ENCODE measurements around the gene SULT2B1.
"Not testable (repeated sequence)": the region's sequence is repeated elsewhere in the genome, so short reads cannot be mapped to it uniquely, and the experiment has no call there.

The SULT2B1 gene

GRCh38 chr19:48561412-48561811 lies 9.4 kb downstream of the SULT2B1 start:
- DNase-seq: no peak

DNA sequence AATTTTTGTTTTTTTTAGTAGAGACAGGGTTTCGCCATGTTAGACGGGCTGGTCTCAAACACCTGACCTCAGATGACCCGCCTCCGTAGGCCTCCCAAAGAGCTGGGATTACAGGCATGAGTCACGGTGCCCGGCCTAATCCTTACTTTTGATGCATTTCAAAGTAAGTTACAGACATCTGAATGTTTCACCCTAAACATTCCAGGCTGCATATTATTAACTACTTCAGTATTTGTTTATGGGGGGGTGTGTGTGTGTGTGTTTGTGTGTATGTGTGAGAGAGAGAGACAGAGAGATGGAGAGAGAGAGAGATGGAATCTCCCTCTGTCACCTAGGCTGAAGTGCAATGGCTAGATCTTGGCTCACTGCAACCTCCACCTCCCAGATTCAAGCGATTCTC lies 13.1 kb downstream of the SULT2B1 start:
- no peak for DNase-seq

DNA sequence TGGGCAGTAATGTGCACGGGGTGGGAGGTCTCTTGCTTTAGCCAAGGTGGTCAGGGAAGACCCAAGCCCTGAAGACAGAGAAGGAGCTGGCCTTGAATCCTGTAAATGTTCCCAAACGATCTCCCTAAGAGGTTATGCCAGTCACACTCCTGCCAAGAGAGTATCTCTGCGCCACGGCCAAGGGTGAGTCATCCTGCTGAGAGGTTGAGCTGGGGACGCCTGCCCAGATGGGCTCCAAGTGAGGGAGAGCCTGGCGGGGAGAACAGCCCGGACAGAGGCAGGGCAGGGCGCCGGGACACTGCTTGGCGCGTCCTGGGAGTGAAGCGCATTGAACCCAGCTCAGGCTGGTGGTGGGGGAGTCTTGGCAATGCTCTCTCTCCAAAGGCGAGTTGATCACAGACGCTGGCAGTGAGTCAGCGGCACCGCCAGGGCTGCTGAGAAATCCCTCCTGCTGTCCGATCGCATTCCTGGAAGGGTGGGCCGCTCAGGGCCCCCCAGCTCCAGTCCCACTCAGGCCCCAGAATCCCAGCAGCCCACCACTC lies 16.4 kb downstream of the SULT2B1 start:
- no peak for DNase-seq

DNA sequence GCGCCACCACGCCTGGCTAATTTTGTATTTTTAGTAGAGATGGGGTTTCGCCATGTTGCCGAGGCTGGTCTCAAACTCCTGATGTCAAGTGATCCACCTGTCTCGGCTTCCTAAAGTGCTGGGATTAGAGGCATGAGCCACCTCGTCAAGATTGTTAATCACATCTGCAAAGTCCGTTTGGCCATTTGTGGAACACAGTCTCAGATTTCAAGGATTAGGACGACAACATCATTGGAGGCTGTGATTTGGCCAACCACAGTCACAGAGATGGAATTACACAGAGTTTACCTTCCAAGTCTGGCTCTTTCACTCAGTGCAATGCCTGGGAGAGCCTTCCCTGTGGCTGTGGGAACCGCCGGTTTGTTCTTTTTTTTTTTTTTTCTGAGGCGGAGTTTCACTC lies 17.8 kb downstream of the SULT2B1 start:
- no peak for DNase-seq

DNA sequence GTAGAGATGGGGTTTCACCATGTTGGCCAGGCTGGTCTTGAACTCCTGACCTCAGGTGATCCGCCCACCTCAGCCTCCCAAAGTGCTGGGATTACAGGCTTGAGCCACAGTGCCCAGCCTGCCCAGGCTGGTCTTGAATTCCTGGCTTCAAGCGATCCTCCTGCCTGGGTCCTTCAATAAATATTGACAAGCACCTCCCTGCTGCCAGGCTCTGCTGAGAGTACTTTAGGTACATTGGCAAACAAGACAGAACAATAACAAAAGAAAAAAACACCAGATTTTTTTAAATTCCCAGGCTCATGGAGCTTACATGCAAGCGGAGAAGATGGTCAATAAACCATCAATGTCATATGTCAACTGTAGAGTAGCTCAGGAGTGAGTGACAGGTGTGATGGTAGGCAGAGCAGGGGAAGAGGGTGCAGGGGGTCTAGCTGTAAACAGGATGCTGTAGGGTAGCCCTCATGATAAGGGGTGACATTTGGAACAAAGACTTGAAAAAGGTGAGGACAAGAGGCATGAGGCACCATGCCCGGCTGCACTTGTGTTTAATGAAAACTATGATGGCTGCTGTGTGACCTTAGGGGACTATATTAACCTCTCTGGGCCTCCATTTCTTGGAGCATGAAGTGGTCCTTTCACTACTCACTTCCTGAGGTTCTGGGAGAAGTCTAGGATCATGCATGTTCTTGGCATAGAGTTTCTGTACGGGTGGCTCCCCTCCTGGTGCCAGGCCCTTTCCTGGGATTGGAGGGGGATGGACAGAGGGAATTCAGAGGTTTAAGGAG lies 19.6 kb downstream of the SULT2B1 start:
- DNase-seq: no peak

GRCh38 chr19:48573163-48573505 lies 21.2 kb downstream of the SULT2B1 start:
- DNase-seq: no peak

DNA sequence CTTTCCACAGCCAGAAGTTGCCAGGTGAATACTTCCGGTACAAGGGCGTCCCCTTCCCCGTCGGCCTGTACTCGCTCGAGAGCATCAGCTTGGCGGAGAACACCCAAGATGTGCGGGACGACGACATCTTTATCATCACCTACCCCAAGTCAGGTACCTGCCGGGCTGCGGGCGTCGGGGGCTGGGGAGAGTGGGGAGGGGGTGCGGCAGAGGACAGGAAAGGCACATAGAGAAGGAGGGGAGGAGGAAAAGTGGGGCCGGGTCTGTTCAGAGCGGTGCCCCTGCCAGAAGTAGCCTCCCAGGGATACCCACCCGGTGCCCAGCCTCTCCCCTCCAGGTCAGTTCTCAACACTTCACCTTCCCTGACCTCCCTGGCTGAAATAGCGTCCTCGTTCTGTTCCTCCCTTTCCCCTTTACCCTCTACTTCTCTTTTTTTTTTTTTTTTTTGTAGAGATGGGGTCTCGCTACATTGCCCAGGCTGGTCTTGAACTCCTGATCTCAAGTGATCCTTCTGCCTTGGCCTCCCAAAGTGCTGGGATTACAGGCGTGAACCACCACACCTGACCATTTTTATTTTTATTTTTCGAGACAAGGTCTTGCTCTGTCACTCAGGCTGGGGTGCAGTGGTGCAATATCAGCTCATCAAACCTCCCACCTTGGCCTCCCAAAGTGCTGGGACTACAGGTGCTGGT lies 24.1 kb downstream of the SULT2B1 start:
- DNase-seq: no peak

DNA sequence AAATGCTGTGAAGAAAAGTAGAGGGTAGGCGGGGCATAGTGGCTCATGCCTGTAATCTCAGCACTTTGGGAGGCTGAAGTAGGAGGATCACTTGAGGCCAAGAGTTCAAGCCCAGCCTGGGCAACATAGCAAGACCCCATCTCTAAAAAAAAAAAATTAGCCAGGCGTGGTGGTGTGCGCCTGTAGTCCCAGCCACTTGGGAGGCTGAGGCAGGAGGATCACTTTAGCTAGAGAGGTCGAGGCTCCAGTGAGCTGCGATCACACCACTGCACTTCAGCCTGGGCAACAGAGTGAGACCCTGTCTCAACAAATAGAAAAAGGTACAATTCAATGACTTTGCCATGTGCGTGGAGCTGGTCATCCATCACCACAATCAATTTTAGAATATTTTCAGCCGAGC lies 25.9 kb downstream of the SULT2B1 start:
- DNase-seq: not testable (repeated sequence)

GRCh38 chr19:48578891-48579290 lies 26.9 kb downstream of the SULT2B1 start:
- no peak for DNase-seq

GRCh38 chr19:48582168-48582567 lies 30.2 kb downstream of the SULT2B1 start:
- no peak for DNase-seq

- DNase-seq: no peak
These were observed 35.4 kb downstream of the SULT2B1 start for GRCh38 chr19:48587387-48587786.

DNA sequence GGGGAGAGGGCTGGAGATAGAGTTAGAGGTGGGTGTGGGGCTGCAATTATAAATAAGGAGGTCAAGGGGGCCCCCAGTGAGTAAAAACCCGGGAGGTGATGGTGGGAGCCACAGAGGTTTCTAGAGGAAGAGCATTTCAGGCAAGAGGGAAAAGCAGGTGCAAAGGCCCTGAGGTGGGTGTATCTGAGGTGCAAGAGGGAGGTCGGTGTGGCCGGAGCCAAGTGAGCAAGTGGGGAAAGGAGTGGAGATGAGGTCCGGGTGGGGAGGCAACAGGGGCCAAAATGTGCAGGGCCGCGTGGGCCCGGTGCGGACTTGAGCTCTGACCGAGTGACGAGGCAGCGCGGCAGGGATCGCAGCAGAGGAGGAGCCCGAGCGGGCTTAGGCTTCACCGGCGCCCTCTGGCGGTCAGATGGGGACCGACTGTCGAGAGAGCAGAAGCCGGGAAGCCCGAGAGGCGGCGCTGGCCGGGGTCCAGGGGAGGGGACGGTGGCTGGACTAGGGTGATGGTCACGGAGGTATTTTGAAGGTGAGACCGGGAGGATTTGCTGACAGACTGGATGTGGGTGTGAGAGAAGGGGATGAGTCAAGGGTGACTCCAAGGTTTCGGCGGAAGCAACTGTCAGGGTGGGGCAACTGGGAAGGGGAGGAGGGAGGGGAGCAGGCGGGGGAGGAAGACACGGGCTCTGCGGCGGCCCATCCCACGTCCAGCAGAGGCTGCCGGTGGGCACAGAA lies 36.9 kb downstream of the SULT2B1 start:
- DNase-seq: peak; percentile 33 to 82

DNA sequence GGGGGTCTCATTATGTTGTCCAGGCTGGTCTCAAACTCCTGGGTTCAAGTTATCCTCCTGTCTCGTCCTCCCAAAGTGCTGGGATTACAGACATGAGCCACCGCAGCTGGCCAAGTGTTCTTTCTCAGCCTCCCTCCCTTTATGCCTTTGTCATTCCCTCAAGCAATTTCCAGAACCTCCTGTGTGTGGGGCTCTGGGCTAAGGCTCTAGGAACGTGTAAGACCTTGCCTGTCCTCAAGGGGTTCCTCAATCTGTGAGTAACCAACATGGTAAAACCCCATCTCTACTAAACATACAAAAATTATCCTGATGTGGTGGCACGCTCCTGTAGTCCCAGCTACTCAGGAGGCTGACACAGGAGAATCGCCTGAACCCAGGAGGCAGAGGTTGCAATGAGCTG lies 39.0 kb downstream of the SULT2B1 start:
- no peak for DNase-seq

GRCh38 chr19:48595171-48595570 lies 43.2 kb downstream of the SULT2B1 start:
- DNase-seq: no peak

GRCh38 chr19:48595833-48596232 lies 43.9 kb downstream of the SULT2B1 start:
- no peak for DNase-seq

DNA sequence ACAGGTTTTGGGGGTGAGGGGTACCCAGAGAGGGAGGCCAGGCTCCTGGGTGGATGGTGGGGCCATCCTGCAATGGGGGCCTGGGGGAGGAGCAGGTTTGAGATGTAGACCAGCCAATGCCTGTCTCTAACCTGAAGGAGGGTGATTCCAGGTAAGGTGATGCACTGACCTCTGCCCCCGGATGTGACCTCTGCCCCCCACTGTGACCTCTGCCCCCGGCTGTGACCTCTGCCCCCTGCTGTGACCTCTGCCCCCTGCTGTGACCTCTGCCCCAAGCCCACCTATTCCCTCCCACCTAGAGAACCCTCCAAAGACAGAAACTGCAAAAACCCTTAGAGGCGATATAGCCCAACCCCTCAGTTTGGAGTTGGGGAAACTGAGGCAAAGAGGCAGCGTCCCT lies 44.3 kb downstream of the SULT2B1 start:
- no peak for DNase-seq

GRCh38 chr19:48596679-48597465 lies 44.9 kb downstream of the SULT2B1 start:
- no peak for DNase-seq

GRCh38 chr19:48598996-48599700 lies 47.2 kb downstream of the SULT2B1 start:
- no peak for DNase-seq

DNA sequence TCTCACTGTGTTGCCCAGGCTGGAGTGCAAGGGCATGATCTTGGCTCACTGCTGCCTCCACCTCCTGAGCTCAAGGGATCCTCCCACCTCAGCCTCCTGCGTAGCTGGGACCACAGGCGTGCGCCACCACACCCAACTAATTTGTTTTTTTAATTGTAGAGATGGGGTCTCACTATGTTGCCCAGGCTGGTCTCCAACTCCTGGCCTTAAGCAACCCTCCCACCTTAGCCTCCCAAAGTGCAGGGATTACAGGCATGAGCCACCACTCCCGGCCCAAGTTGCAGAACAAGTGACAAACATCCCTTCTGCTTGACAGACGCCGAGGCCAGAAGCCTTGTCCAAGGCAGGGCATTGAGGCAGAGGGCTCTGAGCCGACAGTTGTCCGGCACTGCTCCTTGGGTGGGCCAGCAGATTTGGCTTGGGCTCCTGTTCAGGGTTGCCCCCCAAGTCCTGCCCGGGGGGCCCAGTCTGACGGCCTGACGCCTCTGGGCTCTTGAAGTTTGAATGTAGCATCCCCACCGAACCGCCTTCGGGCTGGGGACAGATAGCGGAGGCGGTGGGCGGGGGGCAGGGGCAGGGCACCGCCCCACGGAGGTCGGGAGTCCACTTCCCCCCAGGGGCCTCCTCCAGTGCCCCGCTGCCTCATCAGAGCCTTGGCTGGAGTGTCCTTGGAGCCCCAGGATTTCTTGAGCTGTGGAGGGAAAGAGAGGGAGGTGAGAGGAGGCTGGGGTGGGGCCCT lies 48.9 kb downstream of the SULT2B1 start:
- DNase-seq: no peak

DNA sequence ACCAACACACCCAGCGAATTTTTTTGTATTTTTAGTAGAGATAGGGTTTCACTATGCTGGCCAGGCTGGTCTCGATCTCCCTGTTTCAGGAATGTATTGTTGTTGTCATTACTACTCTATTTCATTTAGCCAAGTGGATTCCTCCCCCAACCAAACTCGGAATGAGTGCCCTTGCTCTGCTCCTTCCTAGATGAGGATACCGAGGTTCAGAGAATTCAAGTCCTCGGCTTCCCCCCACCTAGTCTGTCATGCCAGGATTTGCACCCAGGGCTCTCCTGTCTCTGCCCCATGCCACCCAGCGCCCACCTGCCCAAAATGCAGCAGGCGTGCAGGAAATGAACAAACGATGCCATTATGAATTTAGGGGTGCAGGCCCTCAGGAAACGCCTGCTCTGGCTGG lies 51.0 kb downstream of the SULT2B1 start:
- no peak for DNase-seq

DNA sequence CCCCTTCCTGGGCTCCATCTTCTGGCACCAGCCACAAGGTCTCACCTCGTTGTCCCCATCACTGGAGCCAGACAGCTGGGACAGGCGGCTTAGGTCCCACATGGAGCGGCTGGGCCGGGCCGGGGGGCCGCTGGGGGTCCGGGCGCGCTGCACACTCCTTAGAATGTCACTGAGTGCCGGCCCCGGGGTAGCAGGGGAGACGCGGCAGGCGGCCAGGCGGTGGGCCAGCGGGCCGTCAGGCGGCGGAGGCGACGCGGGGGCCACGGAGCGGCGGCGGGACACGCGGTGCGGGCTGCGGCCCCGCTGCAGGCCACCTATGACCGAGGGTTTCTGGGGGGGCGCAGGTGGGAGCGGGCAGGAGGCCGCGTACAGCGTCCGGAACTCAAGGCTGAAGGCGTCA lies 51.5 kb downstream of the SULT2B1 start:
- DNase-seq: no peak

- no peak for DNase-seq
These were observed 51.9 kb downstream of the SULT2B1 start for GRCh38 chr19:48603850-48604249.
